Panc1 (cell line): ENCODE data around the gene WDR7. TPM values are rescaled to one million over a fixed set of nuclear protein-coding genes. Genes with fewer than 3 reads are reported as not detected.

ENCODE experiments used
- ATAC-seq: fragments of 200-7000 bp; cut with Tn5 transposase; 2 replicates; pipeline ENCODE4 v1.9.1; 2020; ENCODE audit warnings: mild to moderate bottlenecking, moderate library complexity
- BruUV-seq: library from RNA; stranded (reverse); fragments of 400-500 nt; replicated peaks from 2 replicates; lab custom pipeline; 2021; lab: Mats Ljungman, UMichigan
- CTCF ChIA-PET: fragments of 300-600 bp; sonication (Branson Sonifier 250); formaldehyde crosslinking; loops from one replicate; lab custom pipeline; 2022; ENCODE audit warnings: antibody characterized with exemption; lab: Charles Lee
- POLR2A ChIA-PET: fragments of 300-600 bp; sonication (Branson Sonifier 250); formaldehyde crosslinking; loops from one replicate; lab custom pipeline; 2022; ENCODE audit warnings: antibody characterized with exemption; lab: Charles Lee
- DNase-seq: peaks from one replicate; pipeline ENCODE4 v3.0.0-alpha.2; 2010; ENCODE audit warnings: low read depth, low spot score
- H3K27ac ChIP-seq: 2 replicates; pipeline ENCODE4 v1.5.1; 2011; ENCODE audit warnings: mild to moderate bottlenecking, low read length, inconsistent platforms
- H3K27me3 ChIP-seq: fragments of 200-500 bp; sonication (Bioruptor generic); 2 replicates; pipeline ENCODE4 v1.6.0; 2014; ENCODE audit warnings: low read length, inconsistent platforms; ENCODE audit not compliant: control insufficient read depth, insufficient read depth
- H3K36me3 ChIP-seq: fragments of 200-500 bp; sonication (Bioruptor generic); 2 replicates; pipeline ENCODE4 v1.5.1; 2014; ENCODE audit warnings: inconsistent platforms, mild to moderate bottlenecking, low read length, moderate library complexity; ENCODE audit not compliant: control insufficient read depth, insufficient read depth
- H3K4me1 ChIP-seq: 2 replicates; pipeline ENCODE4 v1.5.1; 2011; ENCODE audit warnings: inconsistent platforms, mild to moderate bottlenecking, low read length, moderate library complexity; ENCODE audit not compliant: control insufficient read depth, insufficient read depth
- H3K4me3 ChIP-seq, 2 experiments: 2 replicates each; pipeline ENCODE4 v1.5.1; 2011 to 2012; ENCODE audit warnings: low read depth in 2 of 2, low read length in 2 of 2, mild to moderate bottlenecking in 2 of 2, inconsistent platforms in 1 of 2, moderate library complexity in 1 of 2
- H3K9me3 ChIP-seq: fragments of 200-500 bp; sonication (Bioruptor generic); 2 replicates; pipeline ENCODE4 v1.5.1; 2014; ENCODE audit warnings: low read depth, mild to moderate bottlenecking, inconsistent platforms, low read length, moderate library complexity; ENCODE audit not compliant: control insufficient read depth, insufficient read depth
- POLR2AphosphoS5 ChIP-seq: IDR thresholded peaks from 2 replicates; pipeline ENCODE4 v1.6.1; 2012; ENCODE audit warnings: mild to moderate bottlenecking, low read depth, low read length, moderate library complexity
- SIN3A ChIP-seq: IDR thresholded peaks from 2 replicates; pipeline ENCODE4 v1.6.1; 2012; ENCODE audit warnings: low read depth, mild to moderate bottlenecking, low read length, moderate library complexity, borderline replicate concordance; ENCODE audit not compliant: insufficient read depth
- TCF7L2 ChIP-seq: IDR thresholded peaks from 2 replicates; pipeline ENCODE4 v1.6.1; 2011; ENCODE audit warnings: mild to moderate bottlenecking, low read depth, low read length, inconsistent platforms
- in situ Hi-C: cut with HindIII; loops from 2 replicates; pipeline ENCODE4 v1.10.0; 2016; ENCODE audit warnings: low sequenced_read_pairs, low pct_unique_long_range_greater_than_20kb
- intact Hi-C: fragments of 100-400 bp; cut with micrococcal nuclease; formaldehyde crosslinking; loops from one replicate; pipeline ENCODE4 v1.10.0; 2022; ENCODE audit not compliant: unreplicated experiment
- total RNA-seq: library from RNA; stranded (reverse); gene quantifications from one replicate; pipeline ENCODE4 v1.2.1, GENCODE V29; 2021; ENCODE audit not compliant: unreplicated experiment
- TF ChIP-seq, protein P1 (sequence below), 2 experiments: IDR thresholded peaks; 2 replicates each; pipeline ENCODE4 v1.6.1; 2011 to 2012; ENCODE audit warnings: low read depth in 2 of 2, control low read depth in 1 of 2, low read length in 1 of 2, mild to moderate bottlenecking in 1 of 2, moderate library complexity in 1 of 2; ENCODE audit not compliant: insufficient read depth in 1 of 2
- TF ChIP-seq, protein P2 (sequence below): fragments of 450-650 bp; IDR thresholded peaks from 2 replicates; pipeline ENCODE4 v1.5.1; 2017; ENCODE audit warnings: mild to moderate bottlenecking

WDR7 gene
- total RNA-seq, 1 experiment from 2014 or later, result 12.3 TPM

DNA sequence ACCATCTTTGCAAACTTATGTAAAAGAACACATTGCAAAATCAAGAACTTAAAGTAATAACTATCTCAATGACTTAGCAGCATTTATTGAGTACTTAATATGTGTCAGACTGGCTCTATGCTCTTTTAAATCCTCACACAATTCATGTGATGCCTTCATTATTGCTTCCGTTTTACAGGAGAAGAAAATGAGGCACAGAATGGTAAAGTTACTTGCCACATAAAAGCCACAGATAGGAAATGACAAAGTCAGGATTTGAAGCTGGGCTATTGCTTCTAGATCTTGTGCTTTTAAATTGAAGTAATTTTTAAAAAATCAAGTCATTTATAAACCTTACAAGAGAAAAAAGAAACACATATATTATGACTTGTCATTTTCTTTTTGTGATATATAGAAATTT lies 174.2 kb downstream of the WDR7 start:
- Histone ChIP-seq H3K9me3 (no peaks in the 10 kb centered on the region), H3K27ac (no peak overlapping the region), H3K4me3 (no peak overlapping the region), H3K27me3 (no peaks in the 10 kb centered on the region), H3K36me3 (no peaks in the 10 kb centered on the region), H3K4me1 (no peaks in the 10 kb centered on the region)
- TF ChIP-seq POLR2AphosphoS5 (no peak), TCF7L2 (no peak), SIN3A (no peak)
- TF ChIP-seq, protein P1, sequence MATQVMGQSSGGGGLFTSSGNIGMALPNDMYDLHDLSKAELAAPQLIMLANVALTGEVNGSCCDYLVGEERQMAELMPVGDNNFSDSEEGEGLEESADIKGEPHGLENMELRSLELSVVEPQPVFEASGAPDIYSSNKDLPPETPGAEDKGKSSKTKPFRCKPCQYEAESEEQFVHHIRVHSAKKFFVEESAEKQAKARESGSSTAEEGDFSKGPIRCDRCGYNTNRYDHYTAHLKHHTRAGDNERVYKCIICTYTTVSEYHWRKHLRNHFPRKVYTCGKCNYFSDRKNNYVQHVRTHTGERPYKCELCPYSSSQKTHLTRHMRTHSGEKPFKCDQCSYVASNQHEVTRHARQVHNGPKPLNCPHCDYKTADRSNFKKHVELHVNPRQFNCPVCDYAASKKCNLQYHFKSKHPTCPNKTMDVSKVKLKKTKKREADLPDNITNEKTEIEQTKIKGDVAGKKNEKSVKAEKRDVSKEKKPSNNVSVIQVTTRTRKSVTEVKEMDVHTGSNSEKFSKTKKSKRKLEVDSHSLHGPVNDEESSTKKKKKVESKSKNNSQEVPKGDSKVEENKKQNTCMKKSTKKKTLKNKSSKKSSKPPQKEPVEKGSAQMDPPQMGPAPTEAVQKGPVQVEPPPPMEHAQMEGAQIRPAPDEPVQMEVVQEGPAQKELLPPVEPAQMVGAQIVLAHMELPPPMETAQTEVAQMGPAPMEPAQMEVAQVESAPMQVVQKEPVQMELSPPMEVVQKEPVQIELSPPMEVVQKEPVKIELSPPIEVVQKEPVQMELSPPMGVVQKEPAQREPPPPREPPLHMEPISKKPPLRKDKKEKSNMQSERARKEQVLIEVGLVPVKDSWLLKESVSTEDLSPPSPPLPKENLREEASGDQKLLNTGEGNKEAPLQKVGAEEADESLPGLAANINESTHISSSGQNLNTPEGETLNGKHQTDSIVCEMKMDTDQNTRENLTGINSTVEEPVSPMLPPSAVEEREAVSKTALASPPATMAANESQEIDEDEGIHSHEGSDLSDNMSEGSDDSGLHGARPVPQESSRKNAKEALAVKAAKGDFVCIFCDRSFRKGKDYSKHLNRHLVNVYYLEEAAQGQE (IDR thresholded peaks at IDR 0.05; ENCODE audit: insufficient read depth in 1 of 2, low read depth in 2 of 2, low read length in 1 of 2), result no peak
- TF ChIP-seq, protein P2, sequence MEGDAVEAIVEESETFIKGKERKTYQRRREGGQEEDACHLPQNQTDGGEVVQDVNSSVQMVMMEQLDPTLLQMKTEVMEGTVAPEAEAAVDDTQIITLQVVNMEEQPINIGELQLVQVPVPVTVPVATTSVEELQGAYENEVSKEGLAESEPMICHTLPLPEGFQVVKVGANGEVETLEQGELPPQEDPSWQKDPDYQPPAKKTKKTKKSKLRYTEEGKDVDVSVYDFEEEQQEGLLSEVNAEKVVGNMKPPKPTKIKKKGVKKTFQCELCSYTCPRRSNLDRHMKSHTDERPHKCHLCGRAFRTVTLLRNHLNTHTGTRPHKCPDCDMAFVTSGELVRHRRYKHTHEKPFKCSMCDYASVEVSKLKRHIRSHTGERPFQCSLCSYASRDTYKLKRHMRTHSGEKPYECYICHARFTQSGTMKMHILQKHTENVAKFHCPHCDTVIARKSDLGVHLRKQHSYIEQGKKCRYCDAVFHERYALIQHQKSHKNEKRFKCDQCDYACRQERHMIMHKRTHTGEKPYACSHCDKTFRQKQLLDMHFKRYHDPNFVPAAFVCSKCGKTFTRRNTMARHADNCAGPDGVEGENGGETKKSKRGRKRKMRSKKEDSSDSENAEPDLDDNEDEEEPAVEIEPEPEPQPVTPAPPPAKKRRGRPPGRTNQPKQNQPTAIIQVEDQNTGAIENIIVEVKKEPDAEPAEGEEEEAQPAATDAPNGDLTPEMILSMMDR, result no peak
- in situ Hi-C loops, result no loop called here
- DNase-seq (no peak), ATAC-seq (no peak)
- ChIA-PET POLR2A (no interaction called here), CTCF (no interaction called here)
- intact Hi-C loops, result no loop called here
- no TSS peak for BruUV-seq

- Histone ChIP-seq H3K27me3 (no peaks in the 10 kb centered on the region), H3K4me3 (no peak overlapping the region), H3K27ac (no peak overlapping the region), H3K4me1 (no peaks in the 10 kb centered on the region), H3K9me3 (no peaks in the 10 kb centered on the region), H3K36me3 (no peaks in the 10 kb centered on the region)
- ATAC-seq (no peak), DNase-seq (no peak)
- POLR2A ChIA-PET, result no interaction called here
- CTCF ChIA-PET, result no interaction called here
- BruUV-seq, result no TSS peak
- in situ Hi-C loops, result no loop called here
- TF ChIP-seq TCF7L2 (no peak), POLR2AphosphoS5 (no peak), SIN3A (no peak)
- TF ChIP-seq, protein P2, result no peak
- TF ChIP-seq, protein P1 (IDR thresholded peaks at IDR 0.05; ENCODE audit: insufficient read depth in 1 of 2, low read depth in 2 of 2, low read length in 1 of 2), result no peak
- intact Hi-C loops, result no loop called here
These were observed 174.7 kb downstream of the WDR7 start for GRCh38 chr18:56825878-56826277.
